ENCODE measurements around the gene TMPRSS9. TPM values are rescaled to one million over a fixed set of nuclear protein-coding genes. Genes with fewer than 3 reads are reported as not detected.
A peak's percentile ranks its signal among the peaks of the same experiment; 100 is the strongest.

TMPRSS9 gene
- total and polyA plus RNA-seq, 2 experiments from 2014 or later, result not detected

DNA sequence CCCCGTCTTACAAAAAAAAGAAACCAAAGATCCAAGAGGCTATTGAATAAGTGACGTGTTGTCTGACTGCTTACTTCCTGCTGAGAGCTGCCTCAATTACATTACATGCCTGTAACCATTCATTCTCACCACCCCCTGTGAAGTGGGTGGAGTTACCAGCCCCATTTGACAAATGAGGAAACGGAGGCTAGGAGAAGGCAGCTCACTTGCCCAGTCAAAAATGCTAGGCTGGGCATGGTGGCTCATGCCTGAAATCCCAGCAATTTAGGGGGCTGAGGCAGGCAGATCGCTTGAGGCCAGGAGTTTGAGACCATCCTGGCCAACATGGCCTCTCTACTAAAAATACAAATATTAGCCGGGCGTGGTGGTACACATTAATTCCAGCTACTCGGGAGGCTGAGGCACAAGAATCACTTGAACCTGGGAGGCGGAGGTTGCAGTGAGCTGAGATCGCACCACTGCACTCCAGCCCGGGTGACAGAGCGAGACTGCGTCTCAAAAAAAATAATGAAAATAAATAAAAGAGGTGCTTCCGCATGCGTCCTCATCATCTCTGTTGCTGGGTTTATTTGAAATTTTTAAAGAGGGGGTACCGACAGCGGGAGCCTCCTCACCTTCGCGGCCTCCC is 32.2 kb upstream of the TMPRSS9 start:
- no peaks in the 10 kb centered on the region for H3K27me3 ChIP-seq
- peak overlapping the region; percentile 74 for H3K27ac ChIP-seq
- peak in 1 of 2 donors; percentile 85 for DNase-seq (ENCODE audit: low read depth in 1 of 2, low spot score in 1 of 2)
- no peaks in the 10 kb centered on the region for H3K9me3 ChIP-seq (ENCODE audit: low read depth)
- peak overlapping the region; percentile 86 for H3K4me3 ChIP-seq
- H3K36me3 ChIP-seq, result peaks cover 5% of the 10 kb centered on the region
- peaks cover 12% of the 10 kb centered on the region for H3K4me1 ChIP-seq (ENCODE audit: low read depth)
- TF ChIP-seq, protein P1, sequence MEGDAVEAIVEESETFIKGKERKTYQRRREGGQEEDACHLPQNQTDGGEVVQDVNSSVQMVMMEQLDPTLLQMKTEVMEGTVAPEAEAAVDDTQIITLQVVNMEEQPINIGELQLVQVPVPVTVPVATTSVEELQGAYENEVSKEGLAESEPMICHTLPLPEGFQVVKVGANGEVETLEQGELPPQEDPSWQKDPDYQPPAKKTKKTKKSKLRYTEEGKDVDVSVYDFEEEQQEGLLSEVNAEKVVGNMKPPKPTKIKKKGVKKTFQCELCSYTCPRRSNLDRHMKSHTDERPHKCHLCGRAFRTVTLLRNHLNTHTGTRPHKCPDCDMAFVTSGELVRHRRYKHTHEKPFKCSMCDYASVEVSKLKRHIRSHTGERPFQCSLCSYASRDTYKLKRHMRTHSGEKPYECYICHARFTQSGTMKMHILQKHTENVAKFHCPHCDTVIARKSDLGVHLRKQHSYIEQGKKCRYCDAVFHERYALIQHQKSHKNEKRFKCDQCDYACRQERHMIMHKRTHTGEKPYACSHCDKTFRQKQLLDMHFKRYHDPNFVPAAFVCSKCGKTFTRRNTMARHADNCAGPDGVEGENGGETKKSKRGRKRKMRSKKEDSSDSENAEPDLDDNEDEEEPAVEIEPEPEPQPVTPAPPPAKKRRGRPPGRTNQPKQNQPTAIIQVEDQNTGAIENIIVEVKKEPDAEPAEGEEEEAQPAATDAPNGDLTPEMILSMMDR (IDR thresholded peaks at IDR 0.05; ENCODE audit: low read depth, low read length), result no peak

DNA sequence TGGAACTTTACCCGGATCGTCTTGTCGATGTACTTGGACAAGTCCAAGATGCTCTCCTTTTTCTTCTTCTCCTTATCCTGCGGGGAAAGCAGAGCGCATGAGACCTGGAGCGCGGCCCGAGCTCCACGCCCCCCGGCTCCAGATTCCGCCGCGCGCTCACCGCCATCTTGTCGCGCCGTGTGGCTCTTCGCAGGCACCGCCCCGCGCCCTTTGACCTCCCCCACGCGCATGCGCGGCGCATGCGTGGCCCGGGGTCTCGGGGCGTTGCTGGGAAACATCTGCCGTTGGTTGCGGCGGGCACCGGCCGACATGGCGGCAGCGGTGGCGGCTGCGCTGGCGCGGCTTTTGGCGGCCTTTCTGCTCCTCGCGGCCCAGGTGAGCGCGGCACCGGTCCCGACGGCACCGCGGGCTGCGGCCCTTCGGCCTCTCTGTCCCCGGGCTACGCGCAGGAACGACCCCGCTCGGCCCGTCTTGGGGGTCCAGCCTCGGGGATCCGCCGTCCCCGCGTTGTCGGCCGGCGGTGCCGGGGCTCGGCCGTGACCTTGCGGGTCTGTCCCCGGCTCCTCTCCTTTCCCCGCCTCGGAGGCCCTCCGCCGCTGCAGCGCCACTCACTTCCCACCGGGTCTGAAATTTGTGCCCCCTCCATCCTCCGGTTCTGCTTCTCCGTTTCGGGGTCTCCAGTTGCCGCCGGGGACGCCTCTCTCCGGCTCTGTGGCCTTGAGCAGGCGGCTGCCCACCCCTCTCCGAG is 31.5 kb upstream of the TMPRSS9 start, which contains the start of the genes LSM7 and SPPL2B:
LSM7 (minus strand) TSS at position 186 of the 748 bp plus-strand sequence; CDS start at position 166, 20 bp downstream.
SPPL2B (plus strand) TSS at position 284 of the 748 bp plus-strand sequence; CDS start at position 310, 26 bp downstream.
- no peaks in the 10 kb centered on the region for H3K9me3 ChIP-seq (ENCODE audit: low read depth)
- no peaks in the 10 kb centered on the region for H3K27me3 ChIP-seq
- peaks cover 5% of the 10 kb centered on the region for H3K36me3 ChIP-seq
- DNase-seq (ENCODE audit: low read depth in 1 of 2, low spot score in 1 of 2), result peak; percentile 91 to 93
- peak within 1 kb of the TSS; percentile 86 for H3K4me3 ChIP-seq
- peaks cover 12% of the 10 kb centered on the region for H3K4me1 ChIP-seq (ENCODE audit: low read depth)
- TF ChIP-seq, protein P1 (IDR thresholded peaks at IDR 0.05; ENCODE audit: low read depth, low read length), result no peak
- H3K27ac ChIP-seq, result peak within 1 kb of the TSS; percentile 74

DNA sequence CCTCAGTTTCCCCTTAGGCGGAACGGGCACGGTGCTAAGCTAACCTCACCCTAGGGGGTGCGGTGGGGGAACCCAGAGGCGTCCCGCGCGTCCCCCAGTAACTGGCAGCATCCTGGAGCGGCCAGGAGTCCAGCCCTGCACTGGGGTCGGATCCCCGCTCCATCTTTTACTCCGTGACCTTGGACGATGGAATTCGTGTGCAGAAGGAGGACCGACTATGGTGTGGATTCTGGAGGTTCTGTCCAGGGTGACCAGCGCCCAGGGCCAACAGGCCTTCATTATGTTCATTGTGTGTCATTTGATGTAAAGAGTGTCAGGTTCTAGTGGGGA is 31.0 kb upstream of the TMPRSS9 start:
- peak overlapping the region; percentile 74 for H3K27ac ChIP-seq

DNA sequence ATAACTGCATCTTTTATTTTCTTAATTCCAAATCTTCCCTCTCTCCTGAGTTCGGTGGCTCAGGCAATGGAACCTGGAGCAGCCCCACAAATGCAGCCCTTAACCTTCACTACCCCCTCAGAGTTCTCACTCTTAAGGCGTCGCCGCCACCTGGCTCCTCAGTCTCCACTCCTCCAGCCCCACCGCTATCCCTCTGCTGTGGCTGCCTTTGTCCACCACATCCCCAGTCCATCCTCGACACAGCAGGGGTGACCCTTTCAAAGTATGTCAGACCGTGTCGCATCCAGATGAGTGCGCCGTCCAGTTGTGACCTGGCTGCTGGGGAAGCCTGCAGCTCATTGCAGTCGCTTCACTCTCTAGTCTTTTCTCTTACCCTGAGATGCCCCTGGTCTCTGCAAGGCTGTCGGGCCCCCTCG is 30.6 kb upstream of the TMPRSS9 start:
- Histone ChIP-seq H3K27me3 (no peaks in the 10 kb centered on the region), H3K4me1 (ENCODE audit: low read depth) (peaks cover 12% of the 10 kb centered on the region), H3K9me3 (ENCODE audit: low read depth) (no peaks in the 10 kb centered on the region), H3K27ac (no peak overlapping the region), H3K4me3 (peak overlapping the region; percentile 86), H3K36me3 (peaks cover 2% of the 10 kb centered on the region)
- no peak for DNase-seq (ENCODE audit: low read depth in 1 of 2, low spot score in 1 of 2)
- TF ChIP-seq, protein P1 (IDR thresholded peaks at IDR 0.05; ENCODE audit: low read depth, low read length), result no peak

More for the DNA sequence above, 31.0 kb upstream of the TMPRSS9 start:
- Histone ChIP-seq H3K9me3 (ENCODE audit: low read depth) (no peaks in the 10 kb centered on the region), H3K36me3 (peaks cover 3% of the 10 kb centered on the region), H3K4me3 (peak overlapping the region; percentile 86), H3K4me1 (ENCODE audit: low read depth) (peaks cover 12% of the 10 kb centered on the region), H3K27me3 (no peaks in the 10 kb centered on the region)
- no peak for DNase-seq (ENCODE audit: low read depth in 1 of 2, low spot score in 1 of 2)
- TF ChIP-seq, protein P1 (IDR thresholded peaks at IDR 0.05; ENCODE audit: low read depth, low read length), result no peak

GRCh38 chr19:2330255-2330631 is 29.8 kb upstream of the TMPRSS9 start:
- peaks cover 12% of the 10 kb centered on the region for H3K4me1 ChIP-seq (ENCODE audit: low read depth)
- H3K27ac ChIP-seq, result no peak overlapping the region
- no peak overlapping the region for H3K4me3 ChIP-seq
- no peak for DNase-seq (ENCODE audit: low read depth in 1 of 2, low spot score in 1 of 2)
- H3K9me3 ChIP-seq (ENCODE audit: low read depth), result no peaks in the 10 kb centered on the region
- no peaks in the 10 kb centered on the region for H3K27me3 ChIP-seq
- peaks cover 2% of the 10 kb centered on the region for H3K36me3 ChIP-seq
- TF ChIP-seq, protein P1 (IDR thresholded peaks at IDR 0.05; ENCODE audit: low read depth, low read length), result no peak

Data from cardiac muscle cell (in vitro differentiated cells and primary cell).